Measurements from ENCODE around the gene TMEM132A. TPM values are rescaled to one million over a fixed set of nuclear protein-coding genes. Genes with fewer than 3 reads are reported as not detected.

Gene TMEM132A
- total RNA-seq, 1 experiment from 2014 or later: 95.5 TPM

GRCh38 chr11:60927600-60927999 is 3.3 kb downstream of the TMEM132A start:
- H3K23me2 ChIP-seq (ENCODE audit: insufficient read length, low read depth, low read length, poor library complexity, severe bottlenecking): peaks cover 10% of the 10 kb centered on the region
- H3T11ph ChIP-seq (ENCODE audit: low read length): no peak overlapping the region
- Mint-ChIP-seq H3K27ac (no peak overlapping the region), H3K4me1 (peaks cover 21 to 28% of the 10 kb centered on the region in 2 experiments), H3K4me3 (no peak overlapping the region), H3K27me3 (ENCODE audit: low read depth) (peaks cover 7% of the 10 kb centered on the region), H3K9me3 (no peaks in the 10 kb centered on the region), H3K36me3 (ENCODE audit: insufficient read depth in 1 of 3, low read depth in 3 of 3) (peaks cover 31 to 58% (median 48%) of the 10 kb centered on the region in 3 experiments; a peak in 6 of 7 replicates)
- H3K27me3 ChIP-seq (ENCODE audit: insufficient read depth, low read length): no peaks in the 10 kb centered on the region
- H3K4me1 ChIP-seq (ENCODE audit: insufficient read depth, low read length): peaks cover 2% of the 10 kb centered on the region; the same call in 1 of the 2 replicates
- no peak overlapping the region for H3K56ac ChIP-seq (ENCODE audit: insufficient read length, low read depth, low read length)
- no peak overlapping the region for H3K18ac ChIP-seq (ENCODE audit: insufficient read length, low read depth, low read length)
- no peak overlapping the region for H2BK12ac ChIP-seq (ENCODE audit: insufficient read length, low read depth, low read length)
- H4K20me1 ChIP-seq (ENCODE audit: control insufficient read depth, insufficient read depth, insufficient read length): no peaks in the 10 kb centered on the region
- H2BK15ac ChIP-seq (ENCODE audit: low read depth, low read length): no peak overlapping the region
- no peak overlapping the region for H3K4ac ChIP-seq (ENCODE audit: low read depth, low read length)
- no peak overlapping the region for H2BK20ac ChIP-seq (ENCODE audit: low read depth, low read length, poor library complexity, severe bottlenecking)
- DNase-seq: no peak
- no peak overlapping the region for H3K4me2 ChIP-seq (ENCODE audit: insufficient read depth, insufficient read length, low read length)
- no peaks in the 10 kb centered on the region for H3K79me2 ChIP-seq (ENCODE audit: insufficient read depth, low read length)
- H2AK5ac ChIP-seq (ENCODE audit: insufficient read length, low read length): no peak overlapping the region
- H3K79me1 ChIP-seq (ENCODE audit: insufficient read depth, low read depth, low read length, poor library complexity, severe bottlenecking): no peaks in the 10 kb centered on the region
- no peak overlapping the region for H4K5ac ChIP-seq (ENCODE audit: insufficient read length, low read depth, low read length)
- no peak overlapping the region for H3K23ac ChIP-seq (ENCODE audit: insufficient read length, low read depth, low read length)
- no peak overlapping the region for H2BK120ac ChIP-seq (ENCODE audit: low read depth, low read length, poor library complexity, severe bottlenecking)
- no peak for TF ChIP-seq CTCF (conservative IDR thresholded peaks at IDR 0.05)
- no peak overlapping the region for H4K91ac ChIP-seq (ENCODE audit: insufficient read length, low read depth, low read length)
- no peak overlapping the region for H2AFZ ChIP-seq (ENCODE audit: low read length)
- no peak overlapping the region for H3K27ac ChIP-seq (ENCODE audit: insufficient read length, low read depth, low read length)
- H3K14ac ChIP-seq (ENCODE audit: insufficient read depth, low read length): no peak overlapping the region
- H2BK5ac ChIP-seq (ENCODE audit: insufficient read length, low read length): no peak overlapping the region
- H4K8ac ChIP-seq (replicated peaks; ENCODE audit: insufficient read length, low read depth, low read length): no peak overlapping the region
- no peaks in the 10 kb centered on the region for H3K9me3 ChIP-seq (ENCODE audit: control insufficient read depth, low read depth, low read length)
- no CpG with 5 or more reads among the region's 16 CpGs for WGBS (ENCODE audit: extremely low coverage, insufficient read length, low lambda C conversion rate)
- no peak overlapping the region for H3K9ac ChIP-seq (ENCODE audit: extremely low read depth, insufficient read length, low read length)
